Esophagus squamous epithelium (tissue), 4 donors: ENCODE data around the gene JARID2.

ENCODE experiments used
- CTCF ChIP-seq, 6 experiments: fragments of 450-650 bp in 4 of 6; fragments of 200-600 bp in 2 of 6; sonication (generic) in 2 of 6; IDR thresholded peaks; one replicate each; pipeline ENCODE4 v1.5.1; 2016 to 2019; ENCODE audit warnings: antibody characterized with exemption in 6 of 6, mild to moderate bottlenecking in 4 of 6, moderate library complexity in 4 of 6
- POLR2A ChIP-seq, 4 donors: fragments of 450-650 bp; IDR thresholded peaks; one replicate each; pipeline ENCODE4 v1.6.1; 2017; ENCODE audit warnings: antibody characterized with exemption in 4 of 4, mild to moderate bottlenecking in 4 of 4, moderate library complexity in 3 of 4

DNA sequence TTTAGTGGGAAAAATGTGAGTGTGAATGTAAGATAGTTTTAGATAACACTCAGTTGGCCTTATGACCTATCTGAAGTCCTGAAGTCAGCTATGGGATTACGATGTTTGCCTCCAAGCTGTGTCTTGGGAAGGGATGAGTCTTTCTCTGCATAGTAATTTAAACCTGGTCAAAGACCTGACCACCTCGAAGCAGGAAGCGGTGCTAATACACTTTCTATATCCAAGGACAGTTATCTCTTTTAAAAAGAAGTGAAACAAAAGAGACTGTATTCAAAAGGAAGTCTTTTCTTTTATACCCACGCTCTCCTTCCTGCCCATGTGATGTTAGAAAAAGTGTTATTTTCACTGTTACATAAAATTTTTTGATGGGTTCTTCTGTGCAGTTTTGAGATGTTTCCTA is 94.9 kb downstream of the JARID2 start:
- TF ChIP-seq CTCF (IDR thresholded peaks at IDR 0.05) (no peak), POLR2A (IDR thresholded peaks at IDR 0.05) (no peak)
